SU-DHL-6 (cell line): ENCODE data around the gene FANK1.

Source experiments
- H2AFZ ChIP-seq: fragments of 200-600 bp; sonication (generic); 2 replicates; pipeline ENCODE4 v1.6.1; 2014; ENCODE audit warnings: low read depth, mild to moderate bottlenecking, moderate library complexity, mixed read lengths, antibody characterized with exemption, low read length; ENCODE audit not compliant: severe bottlenecking
- H3F3A ChIP-seq: fragments of 200-600 bp; shearing (Covaris generic); 2 replicates; pipeline ENCODE4 v1.6.0; 2016; ENCODE audit warnings: antibody characterized with exemption, mild to moderate bottlenecking; ENCODE audit not compliant: insufficient read depth
- H3K27ac ChIP-seq: fragments of 200-600 bp; sonication (generic); 2 replicates; pipeline ENCODE4 v1.5.1; 2016; ENCODE audit warnings: low read depth, mild to moderate bottlenecking, low read length, moderate library complexity, mixed read lengths
- H3K27me3 ChIP-seq: fragments of 200-600 bp; sonication (generic), shearing (Covaris generic); 2 replicates; pipeline ENCODE4 v1.6.0; 2014; ENCODE audit warnings: mild to moderate bottlenecking, low read length
- H3K36me3 ChIP-seq: fragments of 200-600 bp; sonication (generic); 2 replicates; pipeline ENCODE4 v1.6.1; 2014; ENCODE audit warnings: mild to moderate bottlenecking, low read length, mixed read lengths
- H3K4me2 ChIP-seq: fragments of 300-600, 200-600 bp; shearing (Covaris generic), sonication (generic); 2 replicates; pipeline ENCODE4 v1.6.0; 2014; ENCODE audit warnings: low read length, low read depth, mild to moderate bottlenecking; ENCODE audit not compliant: poor library complexity, severe bottlenecking
- H3K4me3 ChIP-seq: fragments of 200-600 bp; sonication (generic); 2 replicates; pipeline ENCODE4 v1.5.1; 2014; ENCODE audit warnings: antibody characterized with exemption, low read length, mild to moderate bottlenecking, mixed read lengths; ENCODE audit not compliant: insufficient read depth, poor library complexity, severe bottlenecking
- H3K79me2 ChIP-seq: fragments of 200-600 bp; sonication (generic); 2 replicates; pipeline ENCODE4 v1.6.1; 2014; ENCODE audit warnings: mild to moderate bottlenecking, low read length, moderate library complexity; ENCODE audit not compliant: insufficient read depth
- H3K9ac ChIP-seq: fragments of 200-600 bp; sonication (generic); 2 replicates; pipeline ENCODE4 v1.7.0; 2014; ENCODE audit warnings: mild to moderate bottlenecking, low read length
- H3K9me2 ChIP-seq: fragments of 200-600 bp; sonication (generic); replicated peaks from 2 replicates; pipeline ENCODE4 v1.6.1; 2014; ENCODE audit warnings: low read length; ENCODE audit not compliant: insufficient read depth
- H3K9me3 ChIP-seq: fragments of 200-600 bp; sonication (generic); 2 replicates; pipeline ENCODE4 v1.6.1; 2014; ENCODE audit warnings: low read length, mixed read lengths; ENCODE audit not compliant: insufficient read depth
- H4K20me1 ChIP-seq: fragments of 200-600 bp; sonication (generic); 2 replicates; pipeline ENCODE4 v1.6.1; 2014; ENCODE audit warnings: low read depth, mild to moderate bottlenecking, antibody characterized with exemption, low read length, moderate library complexity, mixed read lengths
- CTCF ChIP-seq: fragments of 200-600 bp; sonication (generic); IDR thresholded peaks from one replicate; pipeline ENCODE4 v1.5.1; 2017; ENCODE audit warnings: antibody characterized with exemption, mild to moderate bottlenecking, low read length, moderate library complexity; ENCODE audit not compliant: insufficient read depth, poor library complexity, severe bottlenecking
- EZH2phosphoT487 ChIP-seq: fragments of 200-600 bp; sonication (generic), shearing (Covaris generic); conservative IDR thresholded peaks from 2 replicates; pipeline ENCODE4 v1.6.1; 2018; ENCODE audit warnings: mild to moderate bottlenecking, antibody characterized with exemption, low read length, moderate library complexity, mixed read lengths

FANK1 gene

GRCh38 chr10:126058507-126058906 lies 162.1 kb downstream of the FANK1 start:
- TF ChIP-seq CTCF (no peak), EZH2phosphoT487 (no peak)
- no peaks in the 10 kb centered on the region for H3K9me2 ChIP-seq
- no peak overlapping the region for H2AFZ ChIP-seq
- H4K20me1 ChIP-seq: no peaks in the 10 kb centered on the region
- no peak overlapping the region for H3K27ac ChIP-seq
- no peaks in the 10 kb centered on the region for H3K36me3 ChIP-seq
- no peaks in the 10 kb centered on the region for H3F3A ChIP-seq
- H3K9me3 ChIP-seq: no peaks in the 10 kb centered on the region
- H3K27me3 ChIP-seq: no peaks in the 10 kb centered on the region
- H3K4me2 ChIP-seq: no peak overlapping the region
- no peak overlapping the region for H3K4me3 ChIP-seq
- H3K79me2 ChIP-seq: no peaks in the 10 kb centered on the region
- H3K9ac ChIP-seq: no peak overlapping the region
